Measurements from ENCODE around the gene PTPN18.

Gene PTPN18

GRCh38 chr2:130344578-130344977, 11.3 kb upstream of the PTPN18 start:
- H3K27ac ChIP-seq (replicated peaks), result no peak overlapping the region
- H3K4me3 ChIP-seq (replicated peaks; ENCODE audit: insufficient read depth, low read length), result no peak overlapping the region
- H3K27me3 ChIP-seq (ENCODE audit: insufficient read depth, poor library complexity, severe bottlenecking), result no peaks in the 10 kb centered on the region
- no peak for DNase-seq (ENCODE audit: low read depth in 1 of 2, low spot score in 1 of 2)
- TF ChIP-seq CTCF (IDR thresholded peaks at IDR 0.05; ENCODE audit: insufficient read depth, low read length) (no peak), POLR2AphosphoS5 (IDR thresholded peaks at IDR 0.05; ENCODE audit: low read depth) (no peak), SPI1 (IDR thresholded peaks at IDR 0.05; ENCODE audit: borderline replicate concordance, low read depth) (no peak), REST (IDR thresholded peaks at IDR 0.05; ENCODE audit: insufficient replicate concordance, low read depth) (no peak), GABPA (IDR thresholded peaks at IDR 0.05; ENCODE audit: low read depth) (no peak)

- Histone ChIP-seq H3K4me3 (replicated peaks; ENCODE audit: insufficient read depth, low read length) (no peak overlapping the region), H3K27me3 (ENCODE audit: insufficient read depth, poor library complexity, severe bottlenecking) (no peaks in the 10 kb centered on the region)
Measured at GRCh38 chr2:130345091-130345490, 10.8 kb upstream of the PTPN18 start.

GRCh38 chr2:130345611-130346010, 10.2 kb upstream of the PTPN18 start:
- TF ChIP-seq SPI1 (IDR thresholded peaks at IDR 0.05; ENCODE audit: borderline replicate concordance, low read depth), result no peak
- no peak for TF ChIP-seq POLR2AphosphoS5 (IDR thresholded peaks at IDR 0.05; ENCODE audit: low read depth)
- TF ChIP-seq CTCF (IDR thresholded peaks at IDR 0.05; ENCODE audit: insufficient read depth, low read length), result no peak
- no peak for TF ChIP-seq GABPA (IDR thresholded peaks at IDR 0.05; ENCODE audit: low read depth)
- TF ChIP-seq REST (IDR thresholded peaks at IDR 0.05; ENCODE audit: insufficient replicate concordance, low read depth), result no peak
- H3K4me3 ChIP-seq (replicated peaks; ENCODE audit: insufficient read depth, low read length), result no peak overlapping the region
- H3K27me3 ChIP-seq (ENCODE audit: insufficient read depth, poor library complexity, severe bottlenecking), result no peaks in the 10 kb centered on the region
- DNase-seq (ENCODE audit: low read depth in 1 of 2, low spot score in 1 of 2), result no peak
- no peak overlapping the region for H3K27ac ChIP-seq (replicated peaks)

More at GRCh38 chr2:130345091-130345490, 10.8 kb upstream of the PTPN18 start:
- DNase-seq (ENCODE audit: low read depth in 1 of 2, low spot score in 1 of 2), result no peak
- H3K27ac ChIP-seq (replicated peaks), result no peak overlapping the region
- no peak for TF ChIP-seq CTCF (IDR thresholded peaks at IDR 0.05; ENCODE audit: insufficient read depth, low read length)

GRCh38 chr2:130346041-130346740, 9.7 kb upstream of the PTPN18 start:
- no peaks in the 10 kb centered on the region for H3K27me3 ChIP-seq (ENCODE audit: insufficient read depth, poor library complexity, severe bottlenecking)
- H3K4me3 ChIP-seq (replicated peaks; ENCODE audit: insufficient read depth, low read length), result no peak overlapping the region
- DNase-seq (ENCODE audit: low read depth in 1 of 2, low spot score in 1 of 2), result no peak
- TF ChIP-seq CTCF (IDR thresholded peaks at IDR 0.05; ENCODE audit: insufficient read depth, low read length), result no peak
- no peak for TF ChIP-seq GABPA (IDR thresholded peaks at IDR 0.05; ENCODE audit: low read depth)
- no peak for TF ChIP-seq SPI1 (IDR thresholded peaks at IDR 0.05; ENCODE audit: borderline replicate concordance, low read depth)
- TF ChIP-seq REST (IDR thresholded peaks at IDR 0.05; ENCODE audit: insufficient replicate concordance, low read depth), result no peak
- no peak for TF ChIP-seq POLR2AphosphoS5 (IDR thresholded peaks at IDR 0.05; ENCODE audit: low read depth)
- no peak overlapping the region for H3K27ac ChIP-seq (replicated peaks)
